Activated naive CD8-positive, alpha-beta T cell treated with anti-CD3 and anti-CD28 coated beads for 36 hours (primary cell): ENCODE measurements around the gene NLRP10. TPM values are rescaled to one million over a fixed set of nuclear protein-coding genes. Genes with fewer than 3 reads are reported as not detected.

ENCODE experiments used
- DNase-seq: peaks from one replicate; pipeline ENCODE4 v3.0.0; 2021
- H3K27ac Mint-ChIP-seq: one replicate; pipeline ENCODE4 v1.8.0; 2022; ENCODE audit warnings: mild to moderate bottlenecking, moderate library complexity, mixed read lengths
- H3K27me3 Mint-ChIP-seq: one replicate; pipeline ENCODE4 v1.8.0; 2022; ENCODE audit warnings: mild to moderate bottlenecking, mixed read lengths
- H3K36me3 Mint-ChIP-seq: one replicate; pipeline ENCODE4 v1.8.0; 2021; ENCODE audit warnings: mild to moderate bottlenecking, mixed read lengths
- H3K4me1 Mint-ChIP-seq: one replicate; pipeline ENCODE4 v1.8.0; 2021; ENCODE audit warnings: mixed read lengths
- H3K4me3 Mint-ChIP-seq: one replicate; pipeline ENCODE4 v1.8.0; 2022; ENCODE audit warnings: mild to moderate bottlenecking, moderate library complexity, mixed read lengths
- H3K9me3 Mint-ChIP-seq: one replicate; pipeline ENCODE4 v1.8.0; 2022; ENCODE audit warnings: mixed read lengths
- total RNA-seq, 2 experiments: library from RNA; stranded (reverse); gene quantifications; one replicate each; pipeline ENCODE4 v1.2.3, GENCODE V29; 2021

NLRP10 gene
- total RNA-seq, 2 experiments from 2014 or later, result not detected

DNA sequence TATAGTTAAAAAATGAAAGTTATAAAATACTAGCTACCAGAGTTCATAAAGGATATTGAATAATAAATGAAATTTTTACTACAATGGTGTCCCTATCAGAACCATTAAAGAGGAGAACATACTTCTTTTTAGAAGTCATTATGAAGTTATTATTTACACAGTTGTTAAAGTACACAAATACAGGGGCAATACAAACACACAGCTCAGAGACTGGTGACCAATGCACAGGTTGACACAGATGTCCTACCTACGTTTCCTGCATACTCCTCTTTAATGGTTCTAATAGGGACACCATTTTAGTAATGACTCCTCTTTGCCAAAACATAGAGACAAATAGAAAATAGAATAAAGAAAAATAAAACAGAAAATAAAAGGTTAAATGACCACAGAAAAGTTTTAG, 10.1 kb downstream of the NLRP10 start:
- H3K27ac Mint-ChIP-seq, result no peak overlapping the region
- peaks cover 19% of the 10 kb centered on the region for H3K27me3 Mint-ChIP-seq
- H3K4me1 Mint-ChIP-seq, result no peaks in the 10 kb centered on the region
- no peak for DNase-seq
- peaks cover 2% of the 10 kb centered on the region for H3K9me3 Mint-ChIP-seq
- no peak overlapping the region for H3K4me3 Mint-ChIP-seq
- H3K36me3 Mint-ChIP-seq, result no peaks in the 10 kb centered on the region

DNA sequence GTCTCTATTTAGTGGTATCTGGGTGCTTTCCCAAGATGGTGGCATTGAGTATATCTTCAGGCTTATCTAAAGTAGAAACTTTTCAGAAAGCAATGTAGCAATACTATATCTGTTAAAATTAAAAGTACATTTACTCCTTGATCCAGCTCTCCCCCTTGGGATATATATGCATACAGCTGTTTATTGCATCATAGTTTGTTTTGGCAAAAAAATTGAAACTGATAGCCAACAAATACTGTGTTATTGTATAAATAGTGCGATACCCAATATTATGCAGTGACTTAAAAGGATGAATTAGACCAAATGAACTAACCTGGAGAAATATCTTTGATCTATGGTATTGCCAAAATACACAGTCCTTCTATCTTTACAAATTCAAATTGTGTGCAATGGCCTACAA, 15.3 kb downstream of the NLRP10 start:
- H3K9me3 Mint-ChIP-seq, result no peaks in the 10 kb centered on the region
- H3K27ac Mint-ChIP-seq, result no peak overlapping the region
- no peak for DNase-seq
- H3K36me3 Mint-ChIP-seq, result no peaks in the 10 kb centered on the region
- no peaks in the 10 kb centered on the region for H3K4me1 Mint-ChIP-seq
- no peak overlapping the region for H3K4me3 Mint-ChIP-seq
- H3K27me3 Mint-ChIP-seq, result peaks cover 29% of the 10 kb centered on the region

DNA sequence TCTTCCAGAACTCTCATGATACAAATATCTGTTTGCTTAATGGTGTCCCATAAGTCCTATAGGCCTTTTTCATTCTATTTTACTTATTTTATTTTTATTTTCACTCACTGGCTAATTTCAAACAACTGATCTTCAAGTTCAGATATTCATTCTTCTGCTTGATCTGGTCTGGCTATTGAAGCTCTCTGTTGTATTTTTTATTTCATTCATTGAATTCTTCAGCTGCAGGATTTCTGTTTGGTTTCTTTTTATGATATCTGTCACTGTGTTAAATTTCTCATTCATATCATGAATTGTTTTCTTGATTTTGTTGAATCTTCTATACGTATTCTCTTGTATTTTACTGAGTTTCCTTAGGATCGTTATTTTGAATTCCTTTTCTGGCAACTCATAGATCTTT, 21.1 kb downstream of the NLRP10 start:
- Mint-ChIP-seq H3K36me3 (no peaks in the 10 kb centered on the region), H3K27me3 (peaks cover 23% of the 10 kb centered on the region), H3K4me3 (no peak overlapping the region), H3K4me1 (no peaks in the 10 kb centered on the region), H3K9me3 (peaks cover 18% of the 10 kb centered on the region), H3K27ac (no peak overlapping the region)
- no peak for DNase-seq

DNA sequence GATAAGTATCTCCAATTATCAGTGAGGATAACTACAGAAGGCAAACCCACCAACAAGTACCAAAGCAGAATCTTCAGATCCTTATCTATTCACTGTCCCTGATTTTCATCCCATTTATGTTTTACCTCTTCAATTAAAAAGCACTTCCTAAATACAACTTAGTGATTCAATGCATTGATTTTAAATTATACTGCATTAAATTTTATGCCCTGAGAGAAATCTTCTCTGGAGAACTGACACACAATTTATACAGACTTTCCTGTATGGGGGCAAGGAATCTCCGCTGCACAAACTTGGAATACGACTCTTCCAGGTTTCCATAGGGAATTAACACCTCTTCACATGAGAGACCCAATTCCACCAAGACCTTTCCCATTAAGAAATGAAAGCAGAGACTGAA, 23.6 kb downstream of the NLRP10 start, which contains the start of gene OR10A3:
Gene OR10A3 (minus strand): TSS at position 101 of the 400 bp plus-strand sequence. CDS start 2,188 bp downstream, outside the sequence.
- no peaks in the 10 kb centered on the region for H3K4me1 Mint-ChIP-seq
- H3K4me3 Mint-ChIP-seq, result no peak within 1 kb of the TSS
- no peak for DNase-seq
- peaks cover 18% of the 10 kb centered on the region for H3K9me3 Mint-ChIP-seq
- H3K36me3 Mint-ChIP-seq, result no peaks in the 10 kb centered on the region
- no peak within 1 kb of the TSS for H3K27ac Mint-ChIP-seq
- H3K27me3 Mint-ChIP-seq, result peaks cover 2% of the 10 kb centered on the region

DNA sequence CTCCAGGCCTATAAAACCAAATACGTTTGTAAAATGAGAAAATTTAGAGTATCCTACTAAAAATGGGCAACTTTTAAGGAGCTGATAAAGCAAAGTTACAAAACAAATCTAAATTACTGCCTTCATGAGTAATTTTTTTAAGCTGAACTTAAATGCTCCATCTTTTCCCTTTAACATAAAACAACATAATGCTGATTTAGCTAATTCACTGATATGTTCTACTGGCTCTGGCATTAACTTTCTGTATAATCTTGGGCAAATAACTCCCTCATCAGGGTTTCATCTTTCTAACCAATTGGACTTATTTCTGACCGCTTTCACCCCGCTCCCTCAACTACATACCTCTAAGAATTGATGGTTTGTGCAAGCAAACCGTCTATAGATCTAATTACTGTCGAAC, 24.1 kb downstream of the NLRP10 start:
- no peak overlapping the region for H3K27ac Mint-ChIP-seq
- H3K9me3 Mint-ChIP-seq, result peaks cover 18% of the 10 kb centered on the region
- no peak for DNase-seq
- no peaks in the 10 kb centered on the region for H3K4me1 Mint-ChIP-seq
- no peaks in the 10 kb centered on the region for H3K36me3 Mint-ChIP-seq
- no peaks in the 10 kb centered on the region for H3K27me3 Mint-ChIP-seq
- H3K4me3 Mint-ChIP-seq, result no peak overlapping the region

DNA sequence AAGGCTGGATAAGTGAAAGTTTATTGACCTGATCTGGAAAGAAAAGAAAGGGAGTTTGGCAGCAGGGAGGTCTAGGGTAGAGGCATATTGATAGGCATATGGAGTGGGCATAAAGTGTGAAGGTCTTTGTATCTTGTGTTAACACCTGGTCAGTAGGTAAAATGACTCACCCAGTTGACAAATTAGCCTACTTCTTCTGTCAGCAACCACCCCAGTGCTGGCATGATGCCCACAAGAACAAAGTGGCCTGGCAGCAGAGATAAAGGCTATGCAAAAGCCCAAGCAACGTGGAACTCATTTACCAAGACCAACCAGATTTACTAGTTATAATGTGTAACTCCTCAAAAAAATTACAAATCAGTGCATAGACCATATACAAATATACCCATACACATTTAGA, 28.6 kb downstream of the NLRP10 start:
- no peak overlapping the region for H3K4me3 Mint-ChIP-seq
- H3K36me3 Mint-ChIP-seq, result no peaks in the 10 kb centered on the region
- H3K4me1 Mint-ChIP-seq, result no peaks in the 10 kb centered on the region
- H3K27me3 Mint-ChIP-seq, result peaks cover 26% of the 10 kb centered on the region
- H3K27ac Mint-ChIP-seq, result no peak overlapping the region
- no peaks in the 10 kb centered on the region for H3K9me3 Mint-ChIP-seq
- no peak for DNase-seq

DNA sequence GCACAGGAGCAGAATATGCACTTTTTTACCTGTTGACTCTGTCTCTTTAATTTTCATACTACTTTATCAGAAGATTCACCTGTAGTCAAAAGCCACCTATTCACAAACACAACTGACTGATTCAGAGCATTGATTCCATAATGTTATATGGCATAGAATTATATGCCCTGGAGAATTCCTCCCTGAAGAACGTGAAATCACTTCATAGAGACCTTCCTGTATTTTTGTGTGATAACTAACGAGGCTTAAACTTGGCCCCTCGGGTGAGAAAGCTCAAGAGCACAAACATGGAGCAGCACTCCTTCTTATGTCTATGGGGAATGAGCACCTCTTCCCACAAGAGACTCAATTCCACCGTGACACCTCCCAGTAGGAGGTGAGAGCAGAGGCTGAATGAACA, 34.1 kb downstream of the NLRP10 start, which contains the start of gene OR10A6:
Gene OR10A6 (minus strand): TSS at position 101 of the 400 bp plus-strand sequence. CDS start 2,606 bp downstream, outside the sequence.
- Mint-ChIP-seq H3K4me3 (no peak within 1 kb of the TSS), H3K4me1 (no peaks in the 10 kb centered on the region), H3K9me3 (no peaks in the 10 kb centered on the region), H3K36me3 (no peaks in the 10 kb centered on the region), H3K27ac (no peak within 1 kb of the TSS), H3K27me3 (peaks cover 58% of the 10 kb centered on the region)
- DNase-seq, result no peak

DNA sequence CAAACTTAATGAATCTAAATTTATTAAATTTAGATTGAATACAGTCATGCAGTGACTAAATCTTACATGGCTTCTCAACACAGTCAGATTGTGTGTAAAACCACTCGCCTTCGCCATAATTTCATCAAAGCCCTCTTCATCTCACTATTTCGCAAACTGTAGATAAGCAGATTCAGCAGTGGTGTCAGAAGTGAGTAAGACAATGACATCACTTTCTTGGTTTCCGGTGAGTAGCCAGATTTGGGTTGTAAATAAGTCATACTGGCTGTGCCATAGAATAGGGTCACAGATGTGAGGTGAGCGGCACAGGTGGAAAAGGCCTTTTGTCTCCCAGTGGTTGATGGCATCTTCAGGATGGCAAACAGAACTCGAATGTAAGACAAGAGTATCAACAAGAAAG, 37.6 kb downstream of the NLRP10 start:
- Mint-ChIP-seq H3K27me3 (peaks cover 46% of the 10 kb centered on the region), H3K27ac (no peak overlapping the region), H3K36me3 (no peaks in the 10 kb centered on the region), H3K9me3 (no peaks in the 10 kb centered on the region), H3K4me3 (no peak overlapping the region), H3K4me1 (no peaks in the 10 kb centered on the region)
- no peak for DNase-seq

DNA sequence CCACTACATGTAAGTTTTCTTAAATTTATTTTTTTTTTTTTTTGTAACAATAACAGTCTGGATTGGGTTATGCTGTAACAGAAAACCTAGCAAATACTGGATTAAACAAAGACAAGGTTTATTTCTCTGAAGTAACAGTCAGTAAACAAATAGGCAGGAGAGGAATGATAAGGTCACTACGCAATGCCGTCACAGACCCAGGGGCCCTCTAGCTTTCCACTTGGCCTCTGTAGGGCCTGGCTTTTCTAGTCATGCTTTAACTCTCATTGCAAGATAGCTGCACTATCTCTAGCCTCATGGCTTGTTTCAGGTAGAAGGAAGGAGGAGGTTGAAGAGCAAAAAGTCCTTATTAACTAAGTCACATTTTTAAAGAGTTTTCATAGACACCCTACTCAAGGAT, 40.7 kb downstream of the NLRP10 start:
- H3K4me3 Mint-ChIP-seq, result no peak overlapping the region
- DNase-seq, result no peak
- peaks cover 31% of the 10 kb centered on the region for H3K27me3 Mint-ChIP-seq
- H3K27ac Mint-ChIP-seq, result no peak overlapping the region
- H3K4me1 Mint-ChIP-seq, result no peaks in the 10 kb centered on the region
- no peaks in the 10 kb centered on the region for H3K9me3 Mint-ChIP-seq
- H3K36me3 Mint-ChIP-seq, result no peaks in the 10 kb centered on the region

DNA sequence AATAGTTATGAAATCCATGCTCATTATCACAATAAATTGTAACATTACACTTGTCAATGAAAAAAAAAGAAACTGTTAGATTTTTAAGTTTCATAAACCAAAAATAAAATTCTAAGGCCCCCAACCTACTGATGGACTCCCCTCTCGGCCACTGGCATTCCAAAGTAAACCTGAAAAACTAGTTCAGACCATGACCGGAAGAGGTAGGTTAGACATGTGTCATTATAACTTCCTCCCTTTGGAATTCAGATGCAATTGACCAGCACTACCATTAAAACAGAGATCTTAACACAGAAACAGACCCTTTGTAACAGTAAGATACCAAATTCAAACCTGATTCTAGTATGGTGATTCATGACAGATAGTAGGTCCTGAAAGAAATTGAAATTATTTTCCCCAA, 47.1 kb downstream of the NLRP10 start:
- no peak for DNase-seq
- no peak overlapping the region for H3K4me3 Mint-ChIP-seq
- no peaks in the 10 kb centered on the region for H3K9me3 Mint-ChIP-seq
- no peaks in the 10 kb centered on the region for H3K4me1 Mint-ChIP-seq
- peaks cover 5% of the 10 kb centered on the region for H3K27me3 Mint-ChIP-seq
- no peak overlapping the region for H3K27ac Mint-ChIP-seq
- H3K36me3 Mint-ChIP-seq, result no peaks in the 10 kb centered on the region

Other genes starting within 250 kb of the NLRP10 start
- gene OR5P2, start 168.5 kb downstream of the NLRP10 start, total RNA-seq, result not detected
- not detected for gene OR5P3, start 134.6 kb downstream of the NLRP10 start, total RNA-seq
- not detected for gene OR10A6, start 34.2 kb downstream of the NLRP10 start, total RNA-seq
- gene OR10A3, start 23.7 kb downstream of the NLRP10 start, total RNA-seq, result not detected
- gene EIF3F, start 21.9 kb upstream of the NLRP10 start, total RNA-seq, result 100 to 1,000 TPM; 314 to 316 TPM
- gene TUB, start 115.8 kb upstream of the NLRP10 start, total RNA-seq, result under 1 TPM; 0.19 to 0.34 TPM
- 10 to 100 TPM in 1 of 2 experiments, 1 to 10 TPM in 1; 9.4 to 11.7 TPM for gene RIC3, start 203.6 kb upstream of the NLRP10 start, total RNA-seq